ENCODE results near the gene SERINC2.

Gene SERINC2

GRCh38 chr1:31412732-31413404, at the start of gene SERINC2:
TSS of gene SERINC2 (plus strand) at chr1:31413213. CDS start at chr1:31413266, 53 bp downstream.
- no peak for DNase-seq (ENCODE audit: low read depth in 2 of 2)

- DNase-seq (ENCODE audit: low read depth in 2 of 2) = no peak
Measured at GRCh38 chr1:31364561-31365250, 48.3 kb upstream of the SERINC2 start.

GRCh38 chr1:31366796-31367195, 46.2 kb upstream of the SERINC2 start:
- no peak for DNase-seq (ENCODE audit: low read depth in 2 of 2)

GRCh38 chr1:31368611-31369107, 44.4 kb upstream of the SERINC2 start:
- no peak for DNase-seq (ENCODE audit: low read depth in 2 of 2)

GRCh38 chr1:31370021-31370420, 43.0 kb upstream of the SERINC2 start:
- DNase-seq (ENCODE audit: low read depth in 2 of 2) = no peak

- no peak for DNase-seq (ENCODE audit: low read depth in 2 of 2)
Measured at GRCh38 chr1:31370565-31370964, 42.4 kb upstream of the SERINC2 start.

- no peak for DNase-seq (ENCODE audit: low read depth in 2 of 2)
Measured at GRCh38 chr1:31371121-31371959, 41.7 kb upstream of the SERINC2 start.

- DNase-seq (ENCODE audit: low read depth in 2 of 2) = no peak
Measured at GRCh38 chr1:31372051-31372450, 41.0 kb upstream of the SERINC2 start.

GRCh38 chr1:31372751-31373055, 40.3 kb upstream of the SERINC2 start:
- no peak for DNase-seq (ENCODE audit: low read depth in 2 of 2)

- DNase-seq (ENCODE audit: low read depth in 2 of 2) = peak in 1 of 2 donors; percentile 4
Measured at GRCh38 chr1:31373056-31373896, 39.7 kb upstream of the SERINC2 start, which contains the start of gene FABP3. TSS of gene FABP3 (minus strand) at chr1:31373076. CDS start at chr1:31373014, 62 bp downstream.

GRCh38 chr1:31373897-31374486, 39.0 kb upstream of the SERINC2 start:
- no peak for DNase-seq (ENCODE audit: low read depth in 2 of 2)

GRCh38 chr1:31374511-31375196, 38.4 kb upstream of the SERINC2 start:
- no peak for DNase-seq (ENCODE audit: low read depth in 2 of 2)

GRCh38 chr1:31376375-31377134, 36.5 kb upstream of the SERINC2 start:
- no peak for DNase-seq (ENCODE audit: low read depth in 2 of 2)

GRCh38 chr1:31377364-31377863, 35.6 kb upstream of the SERINC2 start:
- no peak for DNase-seq (ENCODE audit: low read depth in 2 of 2)

- no peak for DNase-seq (ENCODE audit: low read depth in 2 of 2)
Measured at GRCh38 chr1:31378001-31378400, 35.0 kb upstream of the SERINC2 start.

- DNase-seq (ENCODE audit: low read depth in 2 of 2) = no peak
Measured at GRCh38 chr1:31380181-31380580, 32.8 kb upstream of the SERINC2 start.

- no peak for DNase-seq (ENCODE audit: low read depth in 2 of 2)
Measured at GRCh38 chr1:31381394-31382294, 31.4 kb upstream of the SERINC2 start.

- no peak for DNase-seq (ENCODE audit: low read depth in 2 of 2)
Measured at GRCh38 chr1:31382379-31382989, 30.5 kb upstream of the SERINC2 start.
